Pericardium fibroblast (primary cell): ENCODE results near the gene S100A1. TPM values are rescaled to one million over a fixed set of nuclear protein-coding genes. Genes with fewer than 3 reads are reported as not detected.

Experiments
- total RNA-seq: library from RNA; depleted of rRNA; stranded (reverse); fragments of >200 nt; gene quantifications from 2 replicates; pipeline ENCODE4 v1.2.3, GENCODE V29; 2015

S100A1 gene
- total RNA-seq, result 0.12 and 0.17 TPM in 2 replicates

DNA sequence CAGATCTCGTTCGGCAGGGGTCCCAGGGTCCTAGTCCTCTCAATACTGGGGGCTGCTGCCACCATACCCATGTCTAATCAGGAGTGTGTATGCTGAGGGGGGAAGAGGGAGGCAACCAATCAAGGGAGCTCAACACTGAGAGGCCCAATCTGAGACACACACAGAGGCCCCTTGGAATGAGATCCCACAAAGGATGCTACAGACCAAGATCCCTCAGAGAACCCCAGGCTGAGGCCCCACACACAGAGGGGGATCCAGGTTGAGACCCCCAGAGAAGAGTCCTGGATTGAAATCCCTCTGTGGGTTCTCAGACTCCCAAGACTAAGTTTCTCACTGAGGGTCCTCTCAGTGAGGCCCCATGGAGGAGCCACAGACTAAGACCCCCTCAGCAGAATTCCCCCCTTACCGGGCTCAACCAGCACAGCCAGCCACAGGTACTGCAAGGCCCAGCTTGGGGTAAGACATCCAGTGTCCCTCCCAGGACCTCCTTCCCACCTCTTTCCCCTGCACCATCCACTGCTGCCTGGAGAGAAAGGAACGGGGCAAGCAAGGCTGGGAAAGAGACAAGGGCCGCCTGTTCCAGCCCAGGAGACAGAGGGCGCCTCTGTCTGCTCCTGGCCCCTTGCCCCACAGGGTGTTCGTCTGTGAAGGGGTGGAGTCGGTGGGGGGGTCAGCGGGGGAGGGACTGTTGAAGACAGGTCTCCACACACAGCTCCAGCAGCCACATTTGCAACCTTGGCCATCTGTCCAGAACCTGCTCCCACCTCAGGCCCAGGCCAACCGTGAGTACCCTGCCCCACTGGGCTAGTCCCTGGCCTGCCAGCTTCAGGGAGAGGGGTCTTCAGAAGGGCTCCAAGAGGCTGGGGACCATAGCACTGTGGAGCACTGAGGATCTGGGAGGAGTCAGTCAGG lies at the start of gene S100A1:
Gene S100A1 (plus strand): TSS at position 720 of the 912 bp plus-strand sequence. CDS start 2,088 bp downstream, outside the sequence.

DNA sequence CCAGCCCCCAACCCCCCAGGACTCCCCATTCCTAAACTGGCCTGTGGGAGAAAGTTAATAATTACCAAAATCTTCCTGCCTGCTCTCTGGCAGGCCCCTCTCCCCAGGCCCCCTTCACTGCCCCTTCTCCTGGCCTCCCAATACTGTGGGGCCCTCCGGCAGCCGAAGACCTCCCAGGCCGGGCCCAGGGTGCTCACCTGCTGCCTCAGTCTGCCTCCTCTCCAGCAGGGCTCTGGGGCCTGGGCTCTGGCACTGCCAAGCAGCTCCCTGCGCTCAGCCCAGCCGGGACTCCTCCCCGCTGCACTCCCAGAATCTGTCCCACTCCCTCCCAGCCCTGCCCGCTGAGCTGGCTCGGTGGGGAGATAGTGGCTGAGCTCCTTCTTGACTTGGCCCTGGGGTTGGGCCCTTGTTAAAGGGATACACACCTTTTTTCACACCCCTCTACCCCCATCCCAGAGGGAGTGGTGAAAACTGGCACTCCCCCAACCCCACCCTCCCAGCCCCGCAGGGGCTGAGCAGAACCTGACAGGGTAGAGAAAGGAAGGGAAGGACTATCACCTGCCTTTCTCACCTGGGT lies 15.4 kb upstream of the S100A1 start, which contains the start of gene S100A16:
Gene S100A16 (minus strand): TSS at position 383 of the 577 bp plus-strand sequence. CDS start 4,986 bp downstream, outside the sequence.

DNA sequence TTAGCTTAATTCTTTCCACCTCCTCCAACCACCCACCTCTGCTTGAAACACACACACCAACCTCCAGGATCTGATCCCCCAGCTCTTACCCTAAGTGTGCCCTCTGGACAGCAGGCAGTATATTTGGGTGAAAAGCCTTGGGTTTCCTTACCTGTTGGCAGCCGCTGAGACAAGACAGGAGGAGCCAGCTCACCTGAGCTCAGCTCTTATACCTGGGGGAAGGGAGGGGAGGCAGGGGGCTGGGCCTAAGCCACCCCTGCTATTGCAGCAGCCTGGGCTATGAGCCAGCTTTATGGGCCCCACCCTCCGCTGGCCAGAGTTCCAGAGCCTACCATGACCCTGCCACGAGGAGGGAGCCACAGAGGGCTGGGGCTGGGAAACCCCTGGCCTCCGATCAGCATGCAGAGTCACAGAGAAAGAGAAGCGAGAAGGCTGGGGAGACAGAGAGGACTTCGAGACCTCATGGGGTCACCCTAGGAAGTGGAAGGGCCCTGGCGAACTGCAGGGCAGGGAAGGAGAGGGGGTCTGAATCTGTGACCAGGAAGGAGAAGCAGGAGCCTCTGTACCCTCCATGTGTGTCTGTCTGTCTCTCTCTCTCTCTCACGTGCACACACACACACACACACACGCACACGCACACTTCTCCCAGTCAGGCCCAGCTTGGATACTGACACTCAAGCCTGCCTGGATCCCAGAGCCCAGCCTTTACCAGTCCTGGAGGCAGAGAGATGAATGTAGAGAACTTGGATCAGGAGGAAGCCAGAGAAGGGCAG lies 11.9 kb upstream of the S100A1 start, which contains the start of gene S100A14:
Gene S100A14 (minus strand): TSS at position 182 of the 773 bp plus-strand sequence. CDS start 467 bp downstream, outside the sequence.

DNA sequence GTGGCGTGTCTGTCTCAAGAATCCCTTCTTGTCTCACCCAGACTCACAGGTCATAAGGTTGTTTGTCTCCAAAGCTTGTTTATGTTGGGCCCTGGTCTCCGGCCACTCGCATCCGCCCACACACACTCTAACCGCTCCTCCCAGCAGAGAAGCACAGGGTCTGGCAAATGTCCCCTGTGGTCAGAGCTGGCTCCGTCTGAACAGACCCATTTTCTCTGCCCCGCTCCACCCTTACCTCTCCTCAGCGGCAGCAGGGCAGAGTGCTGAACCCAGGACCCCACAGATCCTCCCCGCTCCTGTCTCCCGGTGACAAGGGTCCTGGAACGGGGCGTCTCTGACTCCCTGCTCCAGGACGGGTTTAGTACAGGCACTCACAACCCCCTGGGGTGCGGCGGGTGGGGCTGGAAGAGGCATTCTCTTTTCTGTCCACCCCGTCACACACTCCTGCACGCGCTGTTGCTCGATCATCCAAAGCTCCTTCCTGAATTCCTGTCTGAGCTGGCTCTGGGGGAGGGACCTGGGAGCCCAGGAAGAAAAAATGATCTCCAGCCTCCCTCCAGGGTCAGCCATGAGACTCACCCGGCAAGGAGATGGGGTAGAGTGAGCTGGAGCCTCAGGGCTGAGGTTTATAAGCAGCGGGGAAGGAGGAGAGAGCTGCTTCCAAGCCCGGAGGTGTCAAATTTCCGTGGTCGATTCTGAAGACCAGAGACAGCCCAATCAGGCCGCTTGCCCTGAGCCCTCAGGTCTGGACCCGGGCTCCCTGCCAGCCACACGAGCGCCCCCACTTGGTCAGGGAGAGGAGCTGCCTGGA lies 1.1 kb upstream of the S100A1 start, which contains the start of gene S100A13:
Gene S100A13 (minus strand): TSS at position 602 of the 811 bp plus-strand sequence. CDS start 1,033 bp downstream, outside the sequence.

GRCh38 chr1:153633754-153634665 lies 5.8 kb downstream of the S100A1 start, which contains the start of gene CHTOP:
CHTOP (plus strand) TSS chr1:153634066; CDS start chr1:153636589, 2,523 bp downstream.

GRCh38 chr1:153658400-153659174 lies 30.4 kb downstream of the S100A1 start, which contains the start of gene SNAPIN:
SNAPIN (plus strand) TSS chr1:153658703; CDS start chr1:153658744, 41 bp downstream.

DNA sequence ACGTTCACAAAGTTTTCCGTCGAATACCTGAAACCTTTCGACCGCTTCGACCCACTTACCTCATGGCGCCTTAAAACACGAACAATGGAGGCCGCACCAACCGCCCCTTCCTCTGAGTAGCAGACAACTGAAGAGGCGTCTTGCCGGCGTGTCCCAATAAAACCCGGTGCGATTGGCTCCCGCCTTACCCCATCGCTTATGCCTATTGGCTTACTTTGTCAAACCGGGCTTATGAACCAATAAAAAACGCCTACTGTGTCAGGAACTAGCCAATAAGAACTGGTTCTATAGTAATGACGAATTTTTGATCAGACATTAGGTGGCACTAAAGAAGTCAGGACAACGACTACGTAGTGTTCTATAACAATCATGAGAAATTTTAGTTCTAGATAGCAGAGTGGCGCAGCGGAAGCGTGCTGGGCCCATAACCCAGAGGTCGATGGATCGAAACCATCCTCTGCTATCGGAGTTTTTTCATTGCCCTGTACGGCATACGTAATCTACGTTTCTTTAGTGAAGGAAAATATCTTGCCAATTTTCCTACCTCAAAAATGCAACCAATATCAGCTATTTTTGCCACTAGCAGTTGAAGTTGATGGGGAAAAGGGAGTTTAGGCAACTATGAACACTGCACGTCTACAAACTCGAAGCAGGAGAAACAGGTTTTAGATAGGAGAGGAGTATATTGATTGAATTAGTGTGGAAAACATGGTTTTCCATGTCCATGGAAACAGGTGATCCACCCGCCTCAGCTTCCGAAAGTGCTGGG lies 42.8 kb downstream of the S100A1 start, which contains the start of gene ILF2:
Gene ILF2 (minus strand): TSS at position 135 of the 769 bp plus-strand sequence. CDS start 71 bp downstream, at position 64.

GRCh38 chr1:153678519-153679336 lies 50.5 kb downstream of the S100A1 start, which contains the start of gene NPR1:
NPR1 (plus strand) TSS chr1:153678688; CDS start chr1:153679109, 421 bp downstream.

Other genes with a start within 250 kb of the S100A1 start
- gene S100A8, start 237.4 kb upstream of the S100A1 start, total RNA-seq, result not detected in 2 replicates
- not detected in 2 replicates for gene S100A7A, start 211.9 kb upstream of the S100A1 start, total RNA-seq
- gene S100A7, start 167.8 kb upstream of the S100A1 start, total RNA-seq, result not detected in 2 replicates
- gene S100A6, start 92.4 kb upstream of the S100A1 start, total RNA-seq, result 841 and 1,509 TPM in 2 replicates
- gene S100A5, start 87.5 kb upstream of the S100A1 start, total RNA-seq, result not detected in 2 replicates
- gene S100A4, start 82.6 kb upstream of the S100A1 start, total RNA-seq, result 33.4 and 191 TPM in 2 replicates
- 2.5 and 10.0 TPM in 2 replicates for gene S100A3, start 79.2 kb upstream of the S100A1 start, total RNA-seq
- not detected in 2 replicates for gene S100A2, start 62.6 kb upstream of the S100A1 start, total RNA-seq
- gene S100A16, start 15.3 kb upstream of the S100A1 start, total RNA-seq, result 169 and 192 TPM in 2 replicates
- not detected in 2 replicates for gene S100A14, start 12.1 kb upstream of the S100A1 start, total RNA-seq
- 178 and 215 TPM in 2 replicates for gene S100A13, start 929 bp upstream of the S100A1 start, total RNA-seq
- gene CHTOP, start 5.6 kb downstream of the S100A1 start, total RNA-seq, result 22.6 and 28.5 TPM in 2 replicates
- gene SNAPIN, start 30.3 kb downstream of the S100A1 start, total RNA-seq, result 59.2 and 71.2 TPM in 2 replicates
- 107 and 114 TPM in 2 replicates for gene ILF2, start 42.6 kb downstream of the S100A1 start, total RNA-seq
- gene NPR1, start 50.3 kb downstream of the S100A1 start, total RNA-seq, result 46.2 and 84.8 TPM in 2 replicates
- gene INTS3, start 99.6 kb downstream of the S100A1 start, total RNA-seq, result 26.0 and 38.2 TPM in 2 replicates
- 53.7 and 65.2 TPM in 2 replicates for gene SLC27A3, start 147.0 kb downstream of the S100A1 start, total RNA-seq